C4-2B (cell line): Measurements from ENCODE around the gene RAB17.

Experiments used
- ZFX ChIP-seq: fragments of 450-650 bp; IDR thresholded peaks from 2 replicates; pipeline ENCODE4 v1.6.1; 2017
- TF ChIP-seq, protein P1 (sequence below): fragments of 450-650 bp; conservative IDR thresholded peaks from 2 replicates; pipeline ENCODE4 v1.5.1; 2017; ENCODE audit warnings: mild to moderate bottlenecking

GRCh38 chr2:237549216-237549615 lies 41.3 kb downstream of the RAB17 start:
- TF ChIP-seq, protein P1, sequence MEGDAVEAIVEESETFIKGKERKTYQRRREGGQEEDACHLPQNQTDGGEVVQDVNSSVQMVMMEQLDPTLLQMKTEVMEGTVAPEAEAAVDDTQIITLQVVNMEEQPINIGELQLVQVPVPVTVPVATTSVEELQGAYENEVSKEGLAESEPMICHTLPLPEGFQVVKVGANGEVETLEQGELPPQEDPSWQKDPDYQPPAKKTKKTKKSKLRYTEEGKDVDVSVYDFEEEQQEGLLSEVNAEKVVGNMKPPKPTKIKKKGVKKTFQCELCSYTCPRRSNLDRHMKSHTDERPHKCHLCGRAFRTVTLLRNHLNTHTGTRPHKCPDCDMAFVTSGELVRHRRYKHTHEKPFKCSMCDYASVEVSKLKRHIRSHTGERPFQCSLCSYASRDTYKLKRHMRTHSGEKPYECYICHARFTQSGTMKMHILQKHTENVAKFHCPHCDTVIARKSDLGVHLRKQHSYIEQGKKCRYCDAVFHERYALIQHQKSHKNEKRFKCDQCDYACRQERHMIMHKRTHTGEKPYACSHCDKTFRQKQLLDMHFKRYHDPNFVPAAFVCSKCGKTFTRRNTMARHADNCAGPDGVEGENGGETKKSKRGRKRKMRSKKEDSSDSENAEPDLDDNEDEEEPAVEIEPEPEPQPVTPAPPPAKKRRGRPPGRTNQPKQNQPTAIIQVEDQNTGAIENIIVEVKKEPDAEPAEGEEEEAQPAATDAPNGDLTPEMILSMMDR, result no peak
- no peak for TF ChIP-seq ZFX
